ENCODE results near the gene TMC1. TPM values are rescaled to one million over a fixed set of nuclear protein-coding genes. Genes with fewer than 3 reads are reported as not detected.

The TMC1 gene
- total RNA-seq, 1 experiment from 2014 or later: 0.36 TPM

DNA sequence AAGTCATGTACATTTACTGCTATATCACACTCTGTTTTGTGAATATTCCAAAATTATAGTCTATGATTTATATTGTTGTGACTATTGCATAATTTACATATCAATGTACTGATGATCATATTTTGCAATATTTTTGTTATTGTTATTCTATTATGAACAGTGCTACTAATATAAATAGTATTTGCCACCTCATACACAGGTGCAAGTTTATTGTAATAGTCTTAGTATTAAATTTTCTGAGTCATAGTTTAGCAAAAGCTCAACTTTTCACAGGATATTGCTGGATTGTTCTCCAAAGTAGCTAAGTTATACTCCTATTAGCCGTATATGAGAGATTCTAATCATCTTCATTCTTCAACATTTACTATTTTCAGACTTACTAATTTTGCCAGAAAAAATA lies 124.7 kb downstream of the TMC1 start:
- Histone ChIP-seq H3K27me3 (ENCODE audit: control insufficient read depth, insufficient read depth, low read length) (no peaks in the 10 kb centered on the region), H3K9me3 (ENCODE audit: control insufficient read depth, insufficient read depth, low read depth, low read length) (no peaks in the 10 kb centered on the region), H3K4me3 (ENCODE audit: low read depth in 2 of 2, low read length in 2 of 2) (no peak overlapping the region), H3K36me3 (ENCODE audit: control insufficient read depth, insufficient read depth, low read length) (no peaks in the 10 kb centered on the region), H3K4me1 (ENCODE audit: control insufficient read depth, insufficient read depth, low read length) (no peaks in the 10 kb centered on the region), H3K27ac (ENCODE audit: low read length) (no peak overlapping the region)
- ChIA-PET POLR2A (no interaction called here), CTCF (no interaction called here)
- no TSS peak for BruUV-seq (replicated peaks)
- ATAC-seq (no peak), DNase-seq (ENCODE audit: low read depth, low spot score) (no peak)
- intact Hi-C loops (cut with micrococcal nuclease; ENCODE audit: unreplicated experiment) (no loop called here), in situ Hi-C loops (cut with HindIII; ENCODE audit: low pct_unique_long_range_greater_than_20kb, low sequenced_read_pairs) (no loop called here)
- TF ChIP-seq, protein P1, sequence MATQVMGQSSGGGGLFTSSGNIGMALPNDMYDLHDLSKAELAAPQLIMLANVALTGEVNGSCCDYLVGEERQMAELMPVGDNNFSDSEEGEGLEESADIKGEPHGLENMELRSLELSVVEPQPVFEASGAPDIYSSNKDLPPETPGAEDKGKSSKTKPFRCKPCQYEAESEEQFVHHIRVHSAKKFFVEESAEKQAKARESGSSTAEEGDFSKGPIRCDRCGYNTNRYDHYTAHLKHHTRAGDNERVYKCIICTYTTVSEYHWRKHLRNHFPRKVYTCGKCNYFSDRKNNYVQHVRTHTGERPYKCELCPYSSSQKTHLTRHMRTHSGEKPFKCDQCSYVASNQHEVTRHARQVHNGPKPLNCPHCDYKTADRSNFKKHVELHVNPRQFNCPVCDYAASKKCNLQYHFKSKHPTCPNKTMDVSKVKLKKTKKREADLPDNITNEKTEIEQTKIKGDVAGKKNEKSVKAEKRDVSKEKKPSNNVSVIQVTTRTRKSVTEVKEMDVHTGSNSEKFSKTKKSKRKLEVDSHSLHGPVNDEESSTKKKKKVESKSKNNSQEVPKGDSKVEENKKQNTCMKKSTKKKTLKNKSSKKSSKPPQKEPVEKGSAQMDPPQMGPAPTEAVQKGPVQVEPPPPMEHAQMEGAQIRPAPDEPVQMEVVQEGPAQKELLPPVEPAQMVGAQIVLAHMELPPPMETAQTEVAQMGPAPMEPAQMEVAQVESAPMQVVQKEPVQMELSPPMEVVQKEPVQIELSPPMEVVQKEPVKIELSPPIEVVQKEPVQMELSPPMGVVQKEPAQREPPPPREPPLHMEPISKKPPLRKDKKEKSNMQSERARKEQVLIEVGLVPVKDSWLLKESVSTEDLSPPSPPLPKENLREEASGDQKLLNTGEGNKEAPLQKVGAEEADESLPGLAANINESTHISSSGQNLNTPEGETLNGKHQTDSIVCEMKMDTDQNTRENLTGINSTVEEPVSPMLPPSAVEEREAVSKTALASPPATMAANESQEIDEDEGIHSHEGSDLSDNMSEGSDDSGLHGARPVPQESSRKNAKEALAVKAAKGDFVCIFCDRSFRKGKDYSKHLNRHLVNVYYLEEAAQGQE (IDR thresholded peaks at IDR 0.05; ENCODE audit: insufficient read depth in 1 of 2, low read depth in 2 of 2, low read length in 1 of 2): no peak
- TF ChIP-seq, protein P2, sequence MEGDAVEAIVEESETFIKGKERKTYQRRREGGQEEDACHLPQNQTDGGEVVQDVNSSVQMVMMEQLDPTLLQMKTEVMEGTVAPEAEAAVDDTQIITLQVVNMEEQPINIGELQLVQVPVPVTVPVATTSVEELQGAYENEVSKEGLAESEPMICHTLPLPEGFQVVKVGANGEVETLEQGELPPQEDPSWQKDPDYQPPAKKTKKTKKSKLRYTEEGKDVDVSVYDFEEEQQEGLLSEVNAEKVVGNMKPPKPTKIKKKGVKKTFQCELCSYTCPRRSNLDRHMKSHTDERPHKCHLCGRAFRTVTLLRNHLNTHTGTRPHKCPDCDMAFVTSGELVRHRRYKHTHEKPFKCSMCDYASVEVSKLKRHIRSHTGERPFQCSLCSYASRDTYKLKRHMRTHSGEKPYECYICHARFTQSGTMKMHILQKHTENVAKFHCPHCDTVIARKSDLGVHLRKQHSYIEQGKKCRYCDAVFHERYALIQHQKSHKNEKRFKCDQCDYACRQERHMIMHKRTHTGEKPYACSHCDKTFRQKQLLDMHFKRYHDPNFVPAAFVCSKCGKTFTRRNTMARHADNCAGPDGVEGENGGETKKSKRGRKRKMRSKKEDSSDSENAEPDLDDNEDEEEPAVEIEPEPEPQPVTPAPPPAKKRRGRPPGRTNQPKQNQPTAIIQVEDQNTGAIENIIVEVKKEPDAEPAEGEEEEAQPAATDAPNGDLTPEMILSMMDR (IDR thresholded peaks at IDR 0.05): no peak
- no peak for TF ChIP-seq POLR2AphosphoS5 (IDR thresholded peaks at IDR 0.05; ENCODE audit: low read depth, low read length)
- TF ChIP-seq SIN3A (IDR thresholded peaks at IDR 0.05; ENCODE audit: borderline replicate concordance, insufficient read depth, low read depth, low read length): no peak
- no peak for TF ChIP-seq TCF7L2 (IDR thresholded peaks at IDR 0.05; ENCODE audit: low read depth, low read length)

DNA sequence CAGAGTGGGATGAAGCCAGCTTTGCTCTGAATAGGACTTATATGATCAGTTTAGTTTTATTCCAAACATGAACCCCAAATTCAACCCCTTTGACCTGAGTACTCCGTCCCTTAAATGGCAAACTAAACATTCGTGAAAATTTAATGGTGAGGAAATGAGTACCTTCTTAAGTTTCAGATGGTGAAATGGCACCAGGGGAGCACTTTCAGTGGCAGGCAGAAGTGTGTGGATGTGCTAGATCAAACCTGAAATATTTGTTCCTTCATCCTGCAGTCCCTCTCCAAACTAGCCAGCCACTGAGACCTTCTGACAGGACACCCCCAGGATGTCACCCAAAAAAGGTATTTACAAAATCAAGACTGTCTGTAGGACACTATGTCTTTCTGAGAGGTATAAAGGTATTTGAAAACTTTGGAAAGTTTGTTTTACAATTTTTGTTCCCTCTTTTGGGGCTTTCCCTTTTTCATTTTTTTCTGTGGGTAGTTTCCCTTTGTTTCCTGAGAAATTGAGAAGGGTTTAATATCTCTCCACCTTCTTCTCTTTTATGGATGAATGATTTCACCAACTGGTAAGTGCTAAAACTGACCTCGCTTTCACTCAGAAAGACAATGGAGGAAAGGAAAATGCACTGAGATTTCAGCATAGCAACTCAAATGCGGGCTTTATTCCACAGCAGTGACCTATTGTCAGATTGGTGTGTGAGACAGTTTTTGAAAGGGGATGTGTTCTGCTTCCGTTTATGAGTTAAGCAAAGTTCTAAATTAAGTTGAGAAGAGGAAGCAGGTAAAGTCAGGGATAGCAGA lies 127.1 kb downstream of the TMC1 start:
- ATAC-seq (no peak), DNase-seq (ENCODE audit: low read depth, low spot score) (no peak)
- intact Hi-C loops (cut with micrococcal nuclease; ENCODE audit: unreplicated experiment): no loop called here
- TF ChIP-seq SIN3A (IDR thresholded peaks at IDR 0.05; ENCODE audit: borderline replicate concordance, insufficient read depth, low read depth, low read length): no peak
- POLR2A ChIA-PET: no interaction called here
- Histone ChIP-seq H3K27me3 (ENCODE audit: control insufficient read depth, insufficient read depth, low read length) (no peaks in the 10 kb centered on the region), H3K27ac (ENCODE audit: low read length) (no peak overlapping the region), H3K36me3 (ENCODE audit: control insufficient read depth, insufficient read depth, low read length) (no peaks in the 10 kb centered on the region), H3K4me3 (ENCODE audit: low read depth in 2 of 2, low read length in 2 of 2) (no peak overlapping the region), H3K4me1 (ENCODE audit: control insufficient read depth, insufficient read depth, low read length) (no peaks in the 10 kb centered on the region), H3K9me3 (ENCODE audit: control insufficient read depth, insufficient read depth, low read depth, low read length) (no peaks in the 10 kb centered on the region)
- CTCF ChIA-PET: no interaction called here
- no TSS peak for BruUV-seq (replicated peaks)
- in situ Hi-C loops (cut with HindIII; ENCODE audit: low pct_unique_long_range_greater_than_20kb, low sequenced_read_pairs): no loop called here

DNA sequence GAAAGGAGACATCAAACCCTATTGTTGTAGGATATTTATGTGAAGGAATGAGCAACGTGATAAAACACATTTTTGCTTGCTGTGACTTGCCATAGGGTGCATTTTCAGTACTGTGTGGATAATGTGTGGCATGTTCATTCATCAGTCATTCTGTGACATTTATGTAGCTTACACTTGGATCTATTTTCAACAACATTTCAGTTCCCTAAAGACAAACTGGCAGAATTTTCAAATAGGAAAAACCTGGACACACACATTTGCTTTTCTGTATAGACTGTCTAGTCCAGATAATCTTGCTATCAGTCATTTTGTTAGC lies 127.7 kb downstream of the TMC1 start:
- in situ Hi-C loops (cut with HindIII; ENCODE audit: low pct_unique_long_range_greater_than_20kb, low sequenced_read_pairs): no loop called here
- no peak overlapping the region for H3K27ac ChIP-seq (ENCODE audit: low read length)
- DNase-seq (ENCODE audit: low read depth, low spot score) (no peak), ATAC-seq (no peak)
- no peaks in the 10 kb centered on the region for H3K9me3 ChIP-seq (ENCODE audit: control insufficient read depth, insufficient read depth, low read depth, low read length)
- no peaks in the 10 kb centered on the region for H3K4me1 ChIP-seq (ENCODE audit: control insufficient read depth, insufficient read depth, low read length)
- POLR2A ChIA-PET: no interaction called here
- H3K4me3 ChIP-seq (ENCODE audit: low read depth in 2 of 2, low read length in 2 of 2): no peak overlapping the region
- H3K27me3 ChIP-seq (ENCODE audit: control insufficient read depth, insufficient read depth, low read length): no peaks in the 10 kb centered on the region
- intact Hi-C loops (cut with micrococcal nuclease; ENCODE audit: unreplicated experiment): no loop called here
- CTCF ChIA-PET: no interaction called here
- no peaks in the 10 kb centered on the region for H3K36me3 ChIP-seq (ENCODE audit: control insufficient read depth, insufficient read depth, low read length)
- TF ChIP-seq SIN3A (IDR thresholded peaks at IDR 0.05; ENCODE audit: borderline replicate concordance, insufficient read depth, low read depth, low read length) (no peak), POLR2AphosphoS5 (IDR thresholded peaks at IDR 0.05; ENCODE audit: low read depth, low read length) (no peak), TCF7L2 (IDR thresholded peaks at IDR 0.05; ENCODE audit: low read depth, low read length) (no peak)
- TF ChIP-seq, protein P2 (IDR thresholded peaks at IDR 0.05): no peak
- TF ChIP-seq, protein P1 (IDR thresholded peaks at IDR 0.05; ENCODE audit: insufficient read depth in 1 of 2, low read depth in 2 of 2, low read length in 1 of 2): no peak
- no TSS peak for BruUV-seq (replicated peaks)

All from Panc1 (cell line).